ENCODE measurements around the gene FUT8.

DNA sequence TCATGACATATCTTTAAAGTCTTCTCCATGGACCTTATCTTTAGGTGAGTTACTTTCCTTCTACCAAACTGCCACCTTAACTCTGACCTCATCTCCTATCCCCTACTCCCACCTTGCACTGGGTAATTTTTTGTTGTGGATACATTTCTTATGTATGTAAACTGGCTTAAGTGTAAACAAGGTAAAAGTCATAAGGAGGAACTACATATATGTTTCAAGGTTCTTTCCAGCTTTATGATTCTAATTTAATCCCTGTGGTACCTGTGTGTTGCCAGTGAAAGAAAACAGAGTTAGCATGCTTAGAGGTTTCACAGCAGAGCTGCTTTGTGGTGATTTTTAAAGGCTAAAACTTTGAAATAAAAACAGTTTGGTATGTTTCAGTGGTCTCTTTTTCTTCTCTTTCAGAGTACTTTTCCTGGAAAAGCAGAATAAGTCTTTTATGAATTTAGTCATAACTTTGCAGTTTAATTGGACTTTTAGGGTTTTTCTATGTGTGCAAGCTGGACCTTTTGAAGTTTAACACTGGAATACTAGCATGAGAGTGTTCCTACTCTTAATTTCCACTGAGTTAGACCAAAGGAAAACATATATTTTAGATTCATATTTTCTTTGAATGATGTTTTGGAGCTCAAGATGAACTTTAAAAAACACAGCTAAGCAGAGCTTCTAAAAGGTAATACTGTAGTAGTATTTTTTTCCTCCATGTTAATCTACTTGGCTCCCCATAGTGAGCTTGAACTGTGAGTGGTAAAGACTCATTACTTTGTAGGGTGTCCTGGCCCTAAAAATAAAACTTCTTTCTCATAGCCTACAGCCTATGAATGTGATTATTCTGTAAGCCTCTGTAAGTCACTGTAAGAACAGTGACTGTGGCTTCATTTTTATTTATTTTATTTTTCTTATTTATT, 105.4 kb downstream of the FUT8 start:
- TF ChIP-seq CTCF (IDR thresholded peaks at IDR 0.05; ENCODE audit: poor library complexity): no peak
- no peak for TF ChIP-seq EZH2 (IDR thresholded peaks at IDR 0.05; ENCODE audit: borderline replicate concordance)

Data from hepatocyte (in vitro differentiated cells).